Ramos (cell line): ENCODE results near the gene TAPT1.

Experiments
- in situ Hi-C: fragments of 300-500 bp; cut with MboI; formaldehyde crosslinking; loops from one replicate; pipeline ENCODE4 v1.14.3; 2022; ENCODE audit warnings: low sequenced_read_pairs; ENCODE audit not compliant: unreplicated experiment

TAPT1 gene

DNA sequence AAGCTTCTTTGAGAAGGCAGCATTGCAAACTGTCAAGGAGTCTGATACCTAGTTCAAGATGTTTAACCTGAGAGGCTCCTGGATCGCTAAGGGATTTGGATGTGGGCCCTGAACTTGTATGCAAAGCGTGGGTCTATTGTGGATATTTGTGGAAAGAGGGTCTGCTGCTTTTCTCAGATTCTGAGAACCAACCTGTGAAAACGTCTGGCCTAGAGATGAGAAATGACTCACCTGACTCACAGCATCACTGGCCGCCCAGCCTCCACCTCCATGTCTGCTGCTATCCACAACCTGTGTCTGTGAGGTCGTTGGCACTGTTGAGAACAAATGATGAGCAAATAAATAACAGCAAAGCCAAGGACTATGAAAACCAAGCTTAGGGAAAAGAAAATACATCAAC, 109.1 kb downstream of the TAPT1 start:
- in situ Hi-C loops, result no loop called here

DNA sequence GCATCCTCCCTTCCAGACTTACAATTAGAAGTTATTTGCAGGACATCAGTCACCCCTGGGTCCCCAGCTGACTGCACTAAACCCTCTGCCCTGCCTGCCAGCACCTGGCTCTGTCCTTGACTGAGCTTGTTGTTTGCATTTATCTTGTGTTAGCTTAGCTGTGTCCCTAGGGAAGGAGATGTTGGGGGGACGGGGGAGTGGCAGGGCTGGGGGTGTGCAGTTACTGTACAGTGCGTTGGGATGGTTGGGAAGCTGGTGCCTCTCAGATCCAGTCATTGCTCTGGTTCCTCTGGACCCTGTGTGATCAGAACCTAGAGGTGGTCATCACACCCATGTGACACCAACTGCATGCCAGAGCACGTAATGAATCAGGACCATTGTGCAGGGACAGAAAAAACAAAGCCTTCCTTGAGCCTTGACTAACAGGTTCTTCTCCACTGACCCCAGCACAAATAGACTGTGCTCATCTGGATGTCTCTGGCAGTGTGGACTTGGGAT, 109.7 kb downstream of the TAPT1 start:
- in situ Hi-C loops, result no loop called here

DNA sequence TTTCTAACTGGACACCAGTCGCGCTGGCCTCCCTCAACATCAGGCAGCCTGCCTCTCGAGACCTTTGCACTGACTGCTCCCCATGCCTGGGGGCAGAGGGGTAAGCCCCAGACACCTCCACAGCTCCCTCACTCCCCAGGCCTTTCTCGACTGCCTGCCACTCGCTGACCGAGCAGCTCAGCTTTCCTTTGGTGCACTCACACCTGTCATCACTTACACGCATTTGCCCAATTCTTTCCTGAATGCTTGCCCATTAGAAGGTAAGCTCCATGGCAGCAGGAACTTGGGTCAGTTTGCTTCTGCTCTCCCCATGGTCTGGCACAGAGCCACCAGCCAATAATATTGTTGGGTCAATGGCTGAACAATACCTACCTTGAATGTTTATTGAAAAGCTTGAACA, 110.3 kb downstream of the TAPT1 start:
- in situ Hi-C loops, result no loop called here

DNA sequence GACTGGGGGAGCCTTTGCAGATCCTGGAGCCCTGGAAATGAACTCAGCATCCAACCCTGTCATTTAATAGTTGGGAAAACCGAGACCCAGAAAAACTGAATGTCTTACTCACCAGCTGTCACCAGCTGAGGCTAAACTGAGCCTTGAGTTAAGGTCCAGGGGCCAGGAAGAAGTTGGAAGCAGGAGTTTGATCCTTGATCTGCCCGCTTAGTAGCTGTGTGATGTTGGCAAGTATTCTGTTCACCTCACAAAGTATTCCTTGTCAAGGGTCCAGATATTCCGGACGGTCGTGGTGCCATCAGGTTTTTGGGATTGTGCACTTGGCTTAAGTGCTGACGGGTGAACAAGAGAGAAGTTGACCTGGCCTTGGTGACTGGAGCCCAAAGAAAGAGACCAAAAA, 111.7 kb downstream of the TAPT1 start:
- in situ Hi-C loops, result no loop called here

DNA sequence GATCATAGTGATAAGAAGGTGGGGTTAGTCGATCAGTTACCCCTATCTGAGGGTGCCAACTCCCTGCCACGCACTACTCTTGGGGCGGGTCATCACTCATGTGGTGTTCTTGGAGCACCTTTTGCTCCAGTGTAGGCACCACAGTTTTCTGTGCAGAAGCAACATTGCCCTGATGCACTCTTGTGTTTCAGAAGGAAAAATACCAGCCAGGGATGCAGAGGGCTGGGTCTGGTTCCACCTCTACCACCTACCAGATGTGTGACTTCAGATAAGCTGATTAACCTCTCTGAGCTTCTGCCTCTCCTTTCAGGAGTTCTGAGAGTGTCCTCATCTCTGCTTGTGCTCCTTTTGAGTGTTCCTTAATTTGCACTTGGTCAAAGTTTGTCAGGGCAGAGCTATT, 112.5 kb downstream of the TAPT1 start:
- in situ Hi-C loops, result no loop called here

DNA sequence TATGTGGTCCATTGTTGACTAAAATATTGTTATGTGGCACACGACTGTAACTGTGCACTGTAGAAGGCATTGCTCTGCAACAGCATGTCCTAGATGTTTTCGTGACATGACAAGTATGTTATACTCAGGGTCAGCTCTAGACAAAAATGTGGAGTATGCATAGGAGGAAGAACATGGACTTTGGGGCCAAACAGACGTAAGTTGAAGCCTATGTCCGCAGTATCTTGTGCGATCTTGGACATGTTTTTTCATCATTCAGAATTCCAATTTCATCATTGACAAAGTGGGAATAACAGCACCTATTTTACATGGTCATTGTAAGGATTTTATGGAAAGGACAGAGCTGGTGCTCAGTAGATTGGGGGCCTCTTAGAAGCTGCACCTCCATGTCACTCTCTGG, 114.7 kb downstream of the TAPT1 start:
- in situ Hi-C loops, result no loop called here

DNA sequence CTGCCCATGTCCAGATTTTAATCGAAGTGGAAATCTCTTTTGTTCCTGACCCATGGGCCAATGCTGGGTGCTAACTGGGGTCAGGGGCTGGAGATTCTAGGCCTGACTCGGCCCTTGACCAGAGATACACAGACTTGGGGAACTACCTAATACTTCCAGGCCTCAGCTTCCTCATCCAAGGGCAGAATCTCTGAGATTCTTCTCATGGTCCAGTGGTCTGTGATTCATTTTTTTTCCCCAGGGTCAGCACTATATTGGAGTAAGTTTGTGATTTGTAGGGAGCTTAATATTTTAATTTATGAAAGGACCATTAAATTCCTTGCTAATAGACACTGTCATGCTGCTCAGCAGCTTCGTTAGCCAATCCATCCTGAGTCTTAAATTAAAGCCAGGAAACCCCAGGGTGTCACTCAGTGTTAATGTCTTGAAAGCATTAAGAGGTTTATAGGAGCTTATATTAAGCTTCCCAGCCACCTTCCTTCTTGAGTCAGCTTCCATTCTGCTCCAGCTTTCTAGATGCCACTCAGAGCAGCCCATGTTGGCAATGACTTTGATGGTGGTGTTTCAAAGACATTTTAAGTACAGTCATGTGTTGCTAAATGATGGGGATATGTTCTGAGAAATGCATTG, 115.5 kb downstream of the TAPT1 start:
- in situ Hi-C loops, result no loop called here
